K562 (cell line): ENCODE results near the gene RRAGD. TPM values are rescaled to one million over a fixed set of nuclear protein-coding genes. Genes with fewer than 3 reads are reported as not detected.

Source experiments
- ATAC-seq: fragments of 200-7000 bp; cut with Tn5 transposase; 3 replicates; pipeline ENCODE4 v1.9.1; 2020; ENCODE audit warnings: moderate library complexity
- BruUV-seq: library from RNA; stranded (reverse); fragments of 400-500 nt; replicated peaks from 2 replicates; lab custom pipeline; 2021; lab: Mats Ljungman, UMichigan
- CTCF ChIA-PET: fragments of 300-600 bp; formaldehyde crosslinking; extraction: SDS; loops from one replicate; lab custom pipeline; 2021; ENCODE audit warnings: low intra/inter-chr PET ratio; lab: Yijun Ruan, JAX
- POLR2A ChIA-PET: fragments of 300-600, 350-650 bp; sonication (Branson Sonifier 250); formaldehyde crosslinking; extraction: SDS; loops from one replicate; lab custom pipeline; 2021; ENCODE audit warnings: antibody characterized with exemption, inconsistent platforms; lab: Yijun Ruan, JAX
- DNase-seq, 4 experiments: peaks; one replicate each; pipeline versions ENCODE4 v3.0.0 to v3.0.0-alpha.2; 2011 to 2018; ENCODE audit warnings: low spot score in 3 of 4, mixed read lengths in 3 of 4; ENCODE audit errors: extremely low read depth in 1 of 4
- FAIRE-seq: peaks from 2 replicates; lab custom pipeline; 2011; peaks lifted over from hg19 to GRCh38; lab: Jason Lieb, UNC
- H2AFZ ChIP-seq: 2 replicates; pipeline ENCODE4 v1.6.0; 2011; ENCODE audit warnings: low read depth, low read length, control low read depth, inconsistent platforms
- H3K27ac ChIP-seq: fragments of 200-600 bp; 3 replicates; pipeline ENCODE4 v1.8.0; 2011; ENCODE audit warnings: low read depth, mild to moderate bottlenecking, control low read depth, inconsistent platforms, low read length, moderate library complexity, mixed read lengths; ENCODE audit errors: extremely low read depth
- H3K27me3 ChIP-seq, 2 experiments: fragments of 300-600 bp in 1 of 2; 2 replicates in 1 of 2; 3 replicates in 1 of 2; pipeline versions ENCODE4 v1.6.0 to v1.8.0; 2011; ENCODE audit warnings: inconsistent platforms in 2 of 2, low read length in 2 of 2, mild to moderate bottlenecking in 1 of 2, mixed read lengths in 1 of 2, moderate library complexity in 1 of 2; ENCODE audit not compliant: control insufficient read depth in 2 of 2, insufficient read depth in 2 of 2
- H3K36me3 ChIP-seq: fragments of 300-600 bp; 3 replicates; pipeline ENCODE4 v1.8.0; 2011; ENCODE audit warnings: mild to moderate bottlenecking, low read length, inconsistent platforms; ENCODE audit not compliant: control insufficient read depth, insufficient read depth
- H3K4me1 ChIP-seq, 2 experiments: fragments of 200-600 bp in 1 of 2; replicated peaks in 1 of 2; 2 replicates in 1 of 2; 3 replicates in 1 of 2; pipeline versions ENCODE4 v1.5.1 to v1.8.0; 2011; ENCODE audit warnings: inconsistent platforms in 2 of 2, low read length in 2 of 2, mild to moderate bottlenecking in 1 of 2, mixed read lengths in 1 of 2, moderate library complexity in 1 of 2; ENCODE audit not compliant: control insufficient read depth in 2 of 2, insufficient read depth in 2 of 2
- H3K4me2 ChIP-seq: 2 replicates; pipeline ENCODE4 v1.6.1; 2011; ENCODE audit warnings: low read length, control low read depth, inconsistent platforms, mixed read lengths; ENCODE audit not compliant: insufficient read depth
- H3K4me3 ChIP-seq: fragments of 200-600 bp; sonication (generic), shearing (Covaris generic); 2 replicates; pipeline ENCODE4 v1.5.1; 2016; ENCODE audit warnings: control low read depth, inconsistent platforms
- H3K79me2 ChIP-seq: fragments of 200-600 bp; 3 replicates; pipeline ENCODE4 v1.8.0; 2011; ENCODE audit warnings: low read length, inconsistent platforms; ENCODE audit not compliant: control insufficient read depth, insufficient read depth
- H3K9ac ChIP-seq, 2 experiments: 2 replicates each; pipeline versions ENCODE4 v1.6.0 to v1.6.1; 2011; ENCODE audit warnings: low read depth in 2 of 2, low read length in 2 of 2, control low read depth in 1 of 2, inconsistent platforms in 1 of 2, mild to moderate bottlenecking in 1 of 2, mixed read lengths in 1 of 2; ENCODE audit not compliant: insufficient read depth in 1 of 2
- H3K9me1 ChIP-seq: one replicate; pipeline ENCODE4 v1.6.0; 2011; ENCODE audit warnings: inconsistent platforms, mild to moderate bottlenecking, low read length, moderate library complexity; ENCODE audit not compliant: control insufficient read depth, insufficient read depth
- H3K9me3 ChIP-seq: replicated peaks from 2 replicates; pipeline ENCODE4 v1.5.1; 2011; ENCODE audit warnings: low read depth, low read length, inconsistent platforms; ENCODE audit not compliant: control insufficient read depth, insufficient read depth
- H4K20me1 ChIP-seq: replicated peaks from 2 replicates; pipeline ENCODE4 v1.6.1; 2011; ENCODE audit warnings: low read length, inconsistent platforms, mixed read lengths; ENCODE audit not compliant: control insufficient read depth, insufficient read depth
- ATF2 ChIP-seq: sonication (generic); formaldehyde crosslinking; IDR thresholded peaks from 2 replicates; pipeline ENCODE4 v1.8.1; 2022; ENCODE audit warnings: missing genetic modification reagents
- CTCF ChIP-seq, 3 experiments: IDR thresholded peaks in 2 of 3; conservative IDR thresholded peaks in 1 of 3; 2 replicates each; pipeline ENCODE4 v1.5.1; 2011 to 2012; ENCODE audit warnings: low read length in 3 of 3, mild to moderate bottlenecking in 3 of 3, control low read depth in 2 of 3, improper control_type of control experiment in 1 of 3, inconsistent platforms in 1 of 3, low read depth in 1 of 3, mixed read lengths in 1 of 3, moderate library complexity in 1 of 3; ENCODE audit not compliant: insufficient read depth in 2 of 3
- ESRRA ChIP-seq: fragments of 450-650 bp; IDR thresholded peaks from 2 replicates; pipeline ENCODE4 v1.6.1; 2014; ENCODE audit warnings: low read depth, mild to moderate bottlenecking, moderate library complexity, borderline replicate concordance
- EZH2 ChIP-seq: IDR thresholded peaks from 2 replicates; pipeline ENCODE4 v1.6.1; 2012; ENCODE audit warnings: low read depth, mild to moderate bottlenecking, inconsistent platforms, low read length, borderline replicate concordance
- GABPB2 ChIP-seq: fragments of 250-450 bp; sonication (Bioruptor Pico); conservative IDR thresholded peaks from 2 replicates; pipeline ENCODE4 v1.5.1; 2021; ENCODE audit warnings: mild to moderate bottlenecking
- GTF2F1 ChIP-seq: IDR thresholded peaks from 2 replicates; pipeline ENCODE4 v1.6.1; 2011; ENCODE audit warnings: low read depth, low read length, improper control_type of control experiment
- PCBP2 ChIP-seq: fragments of 200-400 bp; formaldehyde crosslinking; IDR thresholded peaks from 2 replicates; pipeline ENCODE4 v1.6.1; 2018; ENCODE audit warnings: low read length, low read depth, mild to moderate bottlenecking, moderate library complexity; ENCODE audit not compliant: poor library complexity, severe bottlenecking
- PHB ChIP-seq: fragments of 250-450 bp; sonication (Bioruptor Pico); IDR thresholded peaks from 2 replicates; pipeline ENCODE4 v1.5.0; 2021
- RBFOX2 ChIP-seq: fragments of 200-400 bp; formaldehyde crosslinking; IDR thresholded peaks from 2 replicates; pipeline ENCODE4 v1.6.1; 2017; ENCODE audit warnings: low read depth, mild to moderate bottlenecking, low read length, moderate library complexity
- RBM15 ChIP-seq: fragments of 200-400 bp; formaldehyde crosslinking; IDR thresholded peaks from 2 replicates; pipeline ENCODE4 v1.6.1; 2018; ENCODE audit warnings: mild to moderate bottlenecking, low read length, moderate library complexity; ENCODE audit not compliant: insufficient read depth
- RFX7 ChIP-seq: fragments of 250-450 bp; sonication (Bioruptor Pico); IDR thresholded peaks from 2 replicates; pipeline ENCODE4 v1.5.1; 2021; ENCODE audit warnings: mild to moderate bottlenecking
- USF2 ChIP-seq: sonication (generic); formaldehyde crosslinking; IDR thresholded peaks from 2 replicates; pipeline ENCODE4 v1.5.0; 2020; ENCODE audit warnings: missing genetic modification reagents
- XRCC4 ChIP-seq: IDR thresholded peaks from one replicate; pipeline ENCODE4 v1.6.1; 2011; ENCODE audit not compliant: insufficient read depth, insufficient read length; ENCODE audit errors: extremely low read depth
- WGBS: fragments of 100-300 bp; shearing (Covaris generic); methylation state at CpG from one replicate; pipeline ENCODE4 v1.1.6; 2016; ENCODE audit warnings: low coverage, mixed read lengths; ENCODE audit not compliant: insufficient coverage; ENCODE audit errors: missing lambda C conversion rate; 5-methylcytosine and 5-hydroxymethylcytosine counted together
- in situ Hi-C: fragments of 300-500 bp; cut with MboI; formaldehyde crosslinking; loops from 4 replicates; pipeline ENCODE4 v1.15.0; 2018; ENCODE audit warnings: inconsistent platforms, mixed read lengths
- intact Hi-C: fragments of 100-400 bp; cut with micrococcal nuclease; formaldehyde crosslinking; loops from 2 replicates; pipeline ENCODE4 v1.14.2; 2022
- polyA plus RNA-seq, 8 experiments: library from polyadenylated mRNA; depleted of rRNA in 4 of 8; stranded (reverse) in 5 of 8; unstranded in 3 of 8; fragments of >200 nt; fragmentation: Nextera tagmentation in 2 of 8; fragmentation: Illumina TruSeq in 1 of 8; extraction: Ambion mirVana in 2 of 8; extraction: Trizol in 1 of 8; gene quantifications; 2 replicates each; pipeline versions ENCODE4 v1.2.1 to v1.2.3, GENCODE V29; 2011 to 2014; ENCODE audit warnings: inconsistent platforms in 1 of 8, missing spikeins in 1 of 8
- total RNA-seq, 7 experiments: library from RNA; depleted of rRNA in 6 of 7; stranded (reverse); fragments of >200 nt in 6 of 7; fragmentation: Illumina TruSeq in 2 of 7; extraction: Trizol in 2 of 7; gene quantifications; 2 replicates each; pipeline versions ENCODE4 v1.2.1 to v1.2.3, GENCODE V29; 2011 to 2021; ENCODE audit warnings: low replicate concordance in 1 of 7
- TF ChIP-seq, protein P1 (sequence below): fragments of 450-650 bp; formaldehyde crosslinking; IDR thresholded peaks from 2 replicates; pipeline ENCODE4 v1.4.0; 2022; ENCODE audit warnings: missing genetic modification characterization
- TF ChIP-seq, protein P2 (sequence below): fragments of 250-450 bp; sonication (Bioruptor Pico); IDR thresholded peaks from 2 replicates; pipeline ENCODE4 v1.6.1; 2021; ENCODE audit warnings: mild to moderate bottlenecking

Gene RRAGD
- total and polyA plus RNA-seq, 9 of the 15 experiments (the other 6 are each of a cell fraction or from before 2014, with no cell fraction given) = 0.03 to 0.07 (median 0.04) TPM; not detected in 6

DNA sequence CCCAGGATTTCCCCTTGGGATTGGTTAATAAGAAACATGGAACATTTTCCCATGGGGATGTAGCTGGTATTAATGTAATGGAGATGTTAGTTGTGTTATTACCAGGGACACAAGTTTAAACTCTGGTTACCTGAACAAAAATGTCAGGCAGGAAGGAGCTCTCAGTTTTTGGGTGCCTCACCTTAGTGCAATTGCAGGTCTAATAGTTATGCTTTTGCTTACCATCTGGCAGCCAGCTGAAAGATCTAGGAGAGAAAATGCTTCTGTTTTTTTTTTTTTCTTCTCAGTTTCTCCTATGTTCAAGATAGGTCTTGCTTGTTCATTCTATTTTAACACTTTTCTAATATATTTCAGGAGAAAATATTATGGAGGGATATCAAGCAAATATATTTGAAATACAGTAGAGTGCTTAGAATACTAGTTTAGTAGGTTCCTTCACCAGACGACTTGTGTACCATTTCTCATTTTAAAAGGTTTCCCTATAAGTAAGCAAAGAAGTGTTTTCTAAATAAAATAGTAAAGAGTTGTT, 55.4 kb downstream of the RRAGD start:
- FAIRE-seq = no peak
- Histone ChIP-seq H3K27me3 (no peaks in the 10 kb centered on the region), H3K9ac (no peak overlapping the region), H4K20me1 (no peaks in the 10 kb centered on the region), H2AFZ (no peak overlapping the region), H3K4me1 (peaks cover 0 to 15% of the 10 kb centered on the region in 2 experiments; a peak in 3 of 5 replicates), H3K27ac (no peak overlapping the region), H3K4me2 (no peak overlapping the region), H3K79me2 (peaks cover 15% of the 10 kb centered on the region), H3K9me1 (no peaks in the 10 kb centered on the region), H3K36me3 (no peaks in the 10 kb centered on the region), H3K4me3 (no peak overlapping the region), H3K9me3 (no peaks in the 10 kb centered on the region)
- intact Hi-C loops = no loop called here
- ChIA-PET POLR2A (interaction anchor here (1.8 kb wide), 1 partner anchor 9 kb away, joined by 10 read pairs; no protein-coding TSS in a partner anchor), CTCF (no interaction called here)
- BruUV-seq = no TSS peak
- in situ Hi-C loops = no loop called here
- DNase-seq = no peak
- WGBS = 5% methylated on average over 1 of the region's 1 CpG
- ATAC-seq = no peak
- no peak for TF ChIP-seq CTCF (IDR thresholded peaks at IDR 0.05 in 2 of 3, conservative IDR thresholded peaks at IDR 0.05 in 1 of 3; ENCODE audit: insufficient read depth in 2 of 3, low read depth in 1 of 3, low read length in 3 of 3)
- TF ChIP-seq RBFOX2 = no peak
- no peak for TF ChIP-seq PHB
- no peak for TF ChIP-seq PCBP2
- no peak for TF ChIP-seq XRCC4
- TF ChIP-seq, protein P1, sequence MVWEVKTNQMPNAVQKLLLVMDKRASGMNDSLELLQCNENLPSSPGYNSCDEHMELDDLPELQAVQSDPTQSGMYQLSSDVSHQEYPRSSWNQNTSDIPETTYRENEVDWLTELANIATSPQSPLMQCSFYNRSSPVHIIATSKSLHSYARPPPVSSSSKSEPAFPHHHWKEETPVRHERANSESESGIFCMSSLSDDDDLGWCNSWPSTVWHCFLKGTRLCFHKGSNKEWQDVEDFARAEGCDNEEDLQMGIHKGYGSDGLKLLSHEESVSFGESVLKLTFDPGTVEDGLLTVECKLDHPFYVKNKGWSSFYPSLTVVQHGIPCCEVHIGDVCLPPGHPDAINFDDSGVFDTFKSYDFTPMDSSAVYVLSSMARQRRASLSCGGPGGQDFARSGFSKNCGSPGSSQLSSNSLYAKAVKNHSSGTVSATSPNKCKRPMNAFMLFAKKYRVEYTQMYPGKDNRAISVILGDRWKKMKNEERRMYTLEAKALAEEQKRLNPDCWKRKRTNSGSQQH (CRISPR knock-in tag) = no peak
- TF ChIP-seq RFX7 (CRISPR knock-in tag) = no peak
- TF ChIP-seq GABPB2 (CRISPR knock-in tag) = no peak
- no peak for TF ChIP-seq ESRRA
- no peak for TF ChIP-seq RBM15
- TF ChIP-seq ATF2 = no peak
- TF ChIP-seq GTF2F1 = no peak
- TF ChIP-seq, protein P2, sequence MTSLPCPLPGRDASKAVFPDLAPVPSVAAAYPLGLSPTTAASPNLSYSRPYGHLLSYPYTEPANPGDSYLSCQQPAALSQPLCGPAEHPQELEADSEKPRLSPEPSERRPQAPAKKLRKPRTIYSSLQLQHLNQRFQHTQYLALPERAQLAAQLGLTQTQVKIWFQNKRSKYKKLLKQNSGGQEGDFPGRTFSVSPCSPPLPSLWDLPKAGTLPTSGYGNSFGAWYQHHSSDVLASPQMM (CRISPR knock-in tag) = no peak
- no peak for TF ChIP-seq EZH2
- TF ChIP-seq USF2 (CRISPR knock-in tag) = no peak
